Activated T-helper 2 cell treated with anti-CD3 and anti-CD28 coated beads, Interferon-gamma antibody, Interleukin-2, Interleukin-4, amounts not matched to agents 10 μg/mL and 5 μg/mL and 100 μg/mL, durations not matched to agents 14 hours and 24 hours and 36 hours (primary cell): ENCODE measurements around the gene BRIX1. TPM values are rescaled to one million over a fixed set of nuclear protein-coding genes. Genes with fewer than 3 reads are reported as not detected.
"Not testable (repeated sequence)": the region's sequence is repeated elsewhere in the genome, so short reads cannot be mapped to it uniquely, and the experiment has no call there.

Experiments used
- DNase-seq: peaks from one replicate; pipeline ENCODE4 v3.0.0; 2021; ENCODE audit warnings: low spot score
- H3K27ac Mint-ChIP-seq: one replicate; pipeline ENCODE4 v1.8.0; 2021; ENCODE audit warnings: mixed read lengths
- H3K27me3 Mint-ChIP-seq: one replicate; pipeline ENCODE4 v1.8.0; 2021; ENCODE audit warnings: low read depth, mixed read lengths
- H3K36me3 Mint-ChIP-seq: one replicate; pipeline ENCODE4 v1.8.0; 2021; ENCODE audit warnings: low read depth, mixed read lengths
- H3K4me1 Mint-ChIP-seq: one replicate; pipeline ENCODE4 v1.8.0; 2021; ENCODE audit warnings: low read depth, mixed read lengths
- H3K4me3 Mint-ChIP-seq: one replicate; pipeline ENCODE4 v1.8.0; 2021; ENCODE audit warnings: low read depth, mild to moderate bottlenecking, moderate library complexity, mixed read lengths
- H3K9me3 Mint-ChIP-seq: one replicate; pipeline ENCODE4 v1.8.0; 2021; ENCODE audit warnings: mixed read lengths
- intact Hi-C: fragments of 100-400 bp; cut with micrococcal nuclease; formaldehyde crosslinking; loops from one replicate; pipeline ENCODE4 v1.15.1; 2023
- total RNA-seq: library from RNA; stranded (reverse); gene quantifications from 2 replicates; pipeline ENCODE4 v1.2.3, GENCODE V29; 2022

The BRIX1 gene
- total RNA-seq, 1 donor from 2014 or later = 91.8 TPM

- Mint-ChIP-seq H3K9me3 (no peaks in the 10 kb centered on the region), H3K27me3 (no peaks in the 10 kb centered on the region), H3K4me1 (no peaks in the 10 kb centered on the region), H3K27ac (peak overlapping the region; percentile 19), H3K4me3 (no peak overlapping the region), H3K36me3 (peaks cover 56% of the 10 kb centered on the region)
- intact Hi-C loops = no loop called here
- no peak for DNase-seq
These were observed 26.4 kb downstream of the BRIX1 start for GRCh38 chr5:34941936-34942335.

GRCh38 chr5:34944044-34944443 is 28.5 kb downstream of the BRIX1 start:
- Mint-ChIP-seq H3K9me3 (no peaks in the 10 kb centered on the region), H3K4me1 (no peaks in the 10 kb centered on the region), H3K27me3 (no peaks in the 10 kb centered on the region), H3K36me3 (peaks cover 61% of the 10 kb centered on the region), H3K4me3 (no peak overlapping the region), H3K27ac (no peak overlapping the region)
- DNase-seq = no peak
- intact Hi-C loops = no loop called here

- Mint-ChIP-seq H3K4me3 (no peak overlapping the region), H3K36me3 (peaks cover 65% of the 10 kb centered on the region), H3K4me1 (no peaks in the 10 kb centered on the region), H3K27ac (no peak overlapping the region), H3K9me3 (no peaks in the 10 kb centered on the region), H3K27me3 (no peaks in the 10 kb centered on the region)
- intact Hi-C loops = no loop called here
- DNase-seq = no peak
These were observed 29.0 kb downstream of the BRIX1 start for GRCh38 chr5:34944460-34945047.

GRCh38 chr5:34957321-34957720 is 41.8 kb downstream of the BRIX1 start:
- intact Hi-C loops = no loop called here
- H3K4me1 Mint-ChIP-seq = peaks cover 17% of the 10 kb centered on the region
- H3K27me3 Mint-ChIP-seq = no peaks in the 10 kb centered on the region
- no peak overlapping the region for H3K27ac Mint-ChIP-seq
- no peak for DNase-seq
- H3K9me3 Mint-ChIP-seq = no peaks in the 10 kb centered on the region
- peaks cover 41% of the 10 kb centered on the region for H3K36me3 Mint-ChIP-seq
- no peak overlapping the region for H3K4me3 Mint-ChIP-seq

GRCh38 chr5:34957857-34958690 is 42.6 kb downstream of the BRIX1 start:
- Mint-ChIP-seq H3K36me3 (peaks cover 36% of the 10 kb centered on the region), H3K27me3 (no peaks in the 10 kb centered on the region), H3K4me3 (no peak overlapping the region), H3K9me3 (no peaks in the 10 kb centered on the region), H3K27ac (no peak overlapping the region), H3K4me1 (peaks cover 17% of the 10 kb centered on the region)
- intact Hi-C loops = loop anchor here (2.0 kb wide), 1 partner anchor 45 kb away; no protein-coding TSS in a partner anchor
- no peak for DNase-seq

- intact Hi-C loops = loop anchor here (2.0 kb wide), 1 partner anchor 43 kb away; no protein-coding TSS in a partner anchor
- no peaks in the 10 kb centered on the region for H3K9me3 Mint-ChIP-seq
- no peak overlapping the region for H3K4me3 Mint-ChIP-seq
- peak overlapping the region; percentile 54 for H3K27ac Mint-ChIP-seq
- DNase-seq = no peak
- H3K4me1 Mint-ChIP-seq = peaks cover 17% of the 10 kb centered on the region
- H3K27me3 Mint-ChIP-seq = no peaks in the 10 kb centered on the region
- peaks cover 34% of the 10 kb centered on the region for H3K36me3 Mint-ChIP-seq
These were observed 43.8 kb downstream of the BRIX1 start for GRCh38 chr5:34959323-34959722.

- Mint-ChIP-seq H3K4me3 (no peak overlapping the region), H3K27ac (no peak overlapping the region), H3K9me3 (peaks cover 18% of the 10 kb centered on the region), H3K4me1 (no peaks in the 10 kb centered on the region), H3K36me3 (peaks cover 21% of the 10 kb centered on the region), H3K27me3 (no peaks in the 10 kb centered on the region)
- no peak for DNase-seq
- intact Hi-C loops = no loop called here
These were observed 52.0 kb downstream of the BRIX1 start for GRCh38 chr5:34967540-34967939.

GRCh38 chr5:34968258-34968657 is 52.7 kb downstream of the BRIX1 start:
- Mint-ChIP-seq H3K4me1 (no peaks in the 10 kb centered on the region), H3K27ac (no peak overlapping the region), H3K27me3 (no peaks in the 10 kb centered on the region), H3K9me3 (peaks cover 18% of the 10 kb centered on the region), H3K36me3 (peaks cover 21% of the 10 kb centered on the region), H3K4me3 (no peak overlapping the region)
- DNase-seq = no peak
- intact Hi-C loops = no loop called here

GRCh38 chr5:34970552-34970951 is 55.0 kb downstream of the BRIX1 start:
- H3K4me3 Mint-ChIP-seq = no peak overlapping the region
- intact Hi-C loops = no loop called here
- H3K27me3 Mint-ChIP-seq = peaks cover under 1% of the 10 kb centered on the region
- no peak overlapping the region for H3K27ac Mint-ChIP-seq
- H3K9me3 Mint-ChIP-seq = peaks cover 13% of the 10 kb centered on the region
- H3K4me1 Mint-ChIP-seq = no peaks in the 10 kb centered on the region
- no peak for DNase-seq
- peaks cover 17% of the 10 kb centered on the region for H3K36me3 Mint-ChIP-seq

- H3K36me3 Mint-ChIP-seq, H3K4me3 Mint-ChIP-seq: not testable (repeated sequence)
These were observed 56.1 kb downstream of the BRIX1 start for GRCh38 chr5:34971655-34972054.

More at GRCh38 chr5:34971655-34972054, 56.1 kb downstream of the BRIX1 start:
- H3K27ac Mint-ChIP-seq, H3K27me3 Mint-ChIP-seq, DNase-seq, H3K9me3 Mint-ChIP-seq, H3K4me1 Mint-ChIP-seq, intact Hi-C loops: not testable (repeated sequence)

Other genes starting within 250 kb of the BRIX1 start
- not detected in 2 replicates for gene TTC23L, start 76.5 kb upstream of the BRIX1 start, total RNA-seq
- gene RAD1, start 207 bp upstream of the BRIX1 start, total RNA-seq = 37.6 and 42.3 TPM in 2 replicates
- 62.7 and 65.2 TPM in 2 replicates for gene DNAJC21, start 13.8 kb downstream of the BRIX1 start, total RNA-seq
- gene AGXT2, start 132.2 kb downstream of the BRIX1 start, total RNA-seq = not detected in 2 replicates